DND-41 (cell line): ENCODE measurements around the gene DSCAML1.

Source experiments
- EZH2 ChIP-seq: IDR thresholded peaks from 3 replicates; pipeline ENCODE4 v1.6.1; 2012; ENCODE audit warnings: borderline replicate concordance, low read depth, mild to moderate bottlenecking, moderate library complexity, low read length, inconsistent platforms; ENCODE audit not compliant: severe bottlenecking
- TF ChIP-seq, protein P1 (sequence below): IDR thresholded peaks from 2 replicates; pipeline ENCODE4 v1.5.1; 2012; ENCODE audit warnings: borderline replicate concordance, low read length, moderate library complexity, mild to moderate bottlenecking; ENCODE audit not compliant: poor library complexity, severe bottlenecking; ENCODE audit errors: extremely low read depth

GRCh38 chr11:117647872-117648271, 149.1 kb downstream of the DSCAML1 start:
- no peak for TF ChIP-seq EZH2
- TF ChIP-seq, protein P1, sequence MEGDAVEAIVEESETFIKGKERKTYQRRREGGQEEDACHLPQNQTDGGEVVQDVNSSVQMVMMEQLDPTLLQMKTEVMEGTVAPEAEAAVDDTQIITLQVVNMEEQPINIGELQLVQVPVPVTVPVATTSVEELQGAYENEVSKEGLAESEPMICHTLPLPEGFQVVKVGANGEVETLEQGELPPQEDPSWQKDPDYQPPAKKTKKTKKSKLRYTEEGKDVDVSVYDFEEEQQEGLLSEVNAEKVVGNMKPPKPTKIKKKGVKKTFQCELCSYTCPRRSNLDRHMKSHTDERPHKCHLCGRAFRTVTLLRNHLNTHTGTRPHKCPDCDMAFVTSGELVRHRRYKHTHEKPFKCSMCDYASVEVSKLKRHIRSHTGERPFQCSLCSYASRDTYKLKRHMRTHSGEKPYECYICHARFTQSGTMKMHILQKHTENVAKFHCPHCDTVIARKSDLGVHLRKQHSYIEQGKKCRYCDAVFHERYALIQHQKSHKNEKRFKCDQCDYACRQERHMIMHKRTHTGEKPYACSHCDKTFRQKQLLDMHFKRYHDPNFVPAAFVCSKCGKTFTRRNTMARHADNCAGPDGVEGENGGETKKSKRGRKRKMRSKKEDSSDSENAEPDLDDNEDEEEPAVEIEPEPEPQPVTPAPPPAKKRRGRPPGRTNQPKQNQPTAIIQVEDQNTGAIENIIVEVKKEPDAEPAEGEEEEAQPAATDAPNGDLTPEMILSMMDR = no peak
